Measurements from ENCODE around the gene IL22RA2.
"Not testable (repeated sequence)": the region's sequence is repeated elsewhere in the genome, so short reads cannot be mapped to it uniquely, and the experiment has no call there.

IL22RA2 gene, protein sequence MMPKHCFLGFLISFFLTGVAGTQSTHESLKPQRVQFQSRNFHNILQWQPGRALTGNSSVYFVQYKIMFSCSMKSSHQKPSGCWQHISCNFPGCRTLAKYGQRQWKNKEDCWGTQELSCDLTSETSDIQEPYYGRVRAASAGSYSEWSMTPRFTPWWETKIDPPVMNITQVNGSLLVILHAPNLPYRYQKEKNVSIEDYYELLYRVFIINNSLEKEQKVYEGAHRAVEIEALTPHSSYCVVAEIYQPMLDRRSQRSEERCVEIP

GRCh38 chr6:137173501-137173900, at the start of gene IL22RA2:
Gene IL22RA2, minus strand, starts transcription at chr6:137173644. Its CDS starts 11,895 bp downstream, at chr6:137161749.
- FAIRE-seq = no peak

DNA sequence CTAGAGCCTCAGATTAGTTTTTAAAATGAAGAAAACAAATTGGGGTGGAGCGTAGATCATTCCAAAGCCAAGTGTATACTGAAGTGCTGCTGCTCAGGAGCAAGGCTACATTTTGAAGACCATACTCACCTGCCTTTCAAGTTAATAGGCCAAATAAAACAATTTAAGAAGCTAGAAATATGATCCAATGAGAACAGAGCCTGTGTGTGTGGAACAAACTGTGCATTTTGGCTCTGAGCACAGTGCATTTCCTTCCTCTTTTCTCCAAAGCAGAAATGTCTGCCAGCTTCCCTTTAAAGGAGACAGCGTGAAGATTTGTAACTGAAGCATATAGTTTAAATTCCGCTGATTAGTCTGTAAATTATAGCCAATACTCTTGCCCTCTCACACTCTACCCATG, 48.9 kb upstream of the IL22RA2 start:
- no peak for FAIRE-seq

DNA sequence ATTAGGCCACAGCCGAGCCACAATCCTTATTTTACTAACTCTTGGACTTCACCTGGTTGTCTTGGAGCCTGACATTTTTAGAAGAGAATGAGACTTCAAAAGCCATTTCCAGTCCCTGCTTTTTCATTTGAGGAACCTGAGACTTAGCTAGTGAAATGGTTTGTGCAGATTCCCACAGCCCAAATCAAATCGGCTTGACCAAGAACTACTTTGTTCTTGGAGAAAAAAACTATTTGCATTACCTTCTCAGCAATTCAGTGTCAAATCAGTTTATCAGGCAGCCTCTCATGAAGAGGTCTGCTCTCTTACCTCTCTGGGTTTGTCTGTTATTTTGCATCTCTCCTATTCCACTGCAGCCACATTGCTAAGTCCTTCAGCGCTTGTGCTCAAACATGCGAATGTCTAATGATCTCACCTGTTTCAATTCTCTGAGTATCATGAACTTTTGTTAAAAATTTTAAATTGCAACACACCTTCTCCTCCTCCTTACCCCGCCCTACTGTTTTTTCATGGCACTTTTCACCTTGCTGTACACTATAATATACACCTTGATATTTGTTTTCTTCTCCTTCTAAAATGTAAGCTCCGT, 46.3 kb upstream of the IL22RA2 start:
- no peak for FAIRE-seq

- FAIRE-seq = no peak
Observed at GRCh38 chr6:137218917-137219663, 45.6 kb upstream of the IL22RA2 start, which contains the start of gene IFNGR1. Gene IFNGR1, minus strand, starts transcription at chr6:137219385. Its CDS starts 58 bp downstream, at chr6:137219327.

- no peak for FAIRE-seq
Observed at GRCh38 chr6:137218473-137218916, 45.1 kb upstream of the IL22RA2 start.

DNA sequence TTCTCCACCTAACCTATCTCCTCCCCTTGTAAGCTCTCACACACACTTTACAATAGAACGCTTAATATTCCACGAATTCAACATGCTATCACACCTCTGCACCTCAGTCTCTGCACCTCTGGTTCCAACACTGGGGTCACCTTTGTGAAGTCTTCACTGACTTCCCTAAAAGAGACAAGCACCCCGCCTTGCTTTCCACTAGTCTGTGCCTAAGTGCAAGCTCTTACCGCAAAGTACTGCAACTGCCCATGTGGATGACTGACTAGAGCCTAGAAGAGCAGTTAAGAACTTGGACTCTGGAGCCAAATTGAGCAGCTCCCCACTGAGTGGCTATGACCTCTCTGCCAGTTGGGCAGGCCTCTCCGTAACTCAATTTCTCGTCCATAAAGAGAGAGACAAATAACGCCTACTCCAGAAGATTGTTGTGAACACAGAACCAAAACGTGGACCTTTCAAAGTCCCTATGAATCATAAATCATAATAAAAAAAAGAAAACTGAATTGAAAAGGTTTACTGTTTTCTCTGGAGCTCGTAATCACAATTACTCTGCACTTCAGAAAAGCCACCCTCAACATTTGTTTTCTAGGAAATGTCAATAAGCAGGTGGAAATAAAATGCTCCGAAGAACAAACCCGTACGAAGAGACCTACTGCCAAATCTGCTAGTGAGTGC, 44.5 kb upstream of the IL22RA2 start:
- FAIRE-seq = no peak

- no peak for FAIRE-seq
Observed at GRCh38 chr6:137216875-137217553, 43.6 kb upstream of the IL22RA2 start.

- FAIRE-seq = no peak
Observed at GRCh38 chr6:137216106-137216505, 42.7 kb upstream of the IL22RA2 start.

DNA sequence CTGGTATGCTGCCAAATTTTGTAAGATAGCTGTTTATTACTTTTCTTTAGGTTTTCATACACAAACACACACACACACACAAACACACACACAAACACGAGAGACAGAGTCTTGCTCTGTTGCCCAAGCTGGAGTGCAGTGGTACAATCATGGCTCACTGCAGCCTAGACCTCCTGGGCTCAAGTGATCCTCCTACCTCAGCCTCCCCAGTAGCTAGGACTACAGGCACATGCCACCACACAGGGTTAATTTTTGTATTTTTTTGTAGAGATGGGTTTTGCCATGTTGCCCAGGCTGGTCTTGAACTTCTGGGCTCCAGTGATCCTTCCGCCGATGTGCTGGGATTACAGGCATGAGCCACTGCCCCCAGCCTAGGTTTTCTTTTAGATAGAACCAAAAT, 42.2 kb upstream of the IL22RA2 start:
- FAIRE-seq = not testable (repeated sequence)

DNA sequence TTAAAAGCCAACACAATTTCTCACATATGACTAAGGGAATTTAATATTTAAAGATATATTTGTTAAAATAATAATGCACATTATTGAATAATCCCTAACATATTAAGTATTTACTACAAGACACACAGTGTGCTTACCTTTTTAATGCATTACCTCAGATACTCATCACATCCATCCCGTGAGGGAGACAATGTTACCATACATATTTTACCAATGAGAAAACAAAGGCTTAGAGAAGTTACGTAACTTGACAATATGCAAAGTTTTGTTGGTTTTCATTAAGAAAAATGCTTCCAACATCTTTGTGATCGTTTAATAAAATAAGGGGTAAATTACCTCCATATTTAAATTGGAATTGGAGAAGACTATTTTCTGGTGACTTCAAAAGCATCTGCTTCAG, 41.5 kb upstream of the IL22RA2 start:
- no peak for FAIRE-seq

DNA sequence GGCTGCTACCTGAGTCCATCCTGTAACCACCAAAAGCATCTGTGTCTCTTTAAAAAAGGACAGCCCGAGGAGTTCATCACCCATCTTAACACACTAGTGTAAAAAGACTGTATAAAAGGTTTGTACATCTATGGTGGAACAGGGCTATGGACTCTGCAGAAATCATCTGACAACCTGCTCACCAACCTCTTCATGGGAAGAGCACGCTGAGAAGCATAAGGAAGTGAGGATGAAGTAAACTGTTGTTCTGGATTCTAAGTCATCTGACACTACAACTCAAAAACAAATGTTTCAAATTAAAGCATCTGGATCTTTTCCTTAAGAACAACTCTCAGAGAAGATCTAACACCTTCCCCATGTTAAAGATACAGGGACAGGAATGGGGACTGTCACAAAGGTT, 40.4 kb upstream of the IL22RA2 start:
- no peak for FAIRE-seq

GRCh38 chr6:137213331-137213740, 39.9 kb upstream of the IL22RA2 start:
- FAIRE-seq = no peak

DNA sequence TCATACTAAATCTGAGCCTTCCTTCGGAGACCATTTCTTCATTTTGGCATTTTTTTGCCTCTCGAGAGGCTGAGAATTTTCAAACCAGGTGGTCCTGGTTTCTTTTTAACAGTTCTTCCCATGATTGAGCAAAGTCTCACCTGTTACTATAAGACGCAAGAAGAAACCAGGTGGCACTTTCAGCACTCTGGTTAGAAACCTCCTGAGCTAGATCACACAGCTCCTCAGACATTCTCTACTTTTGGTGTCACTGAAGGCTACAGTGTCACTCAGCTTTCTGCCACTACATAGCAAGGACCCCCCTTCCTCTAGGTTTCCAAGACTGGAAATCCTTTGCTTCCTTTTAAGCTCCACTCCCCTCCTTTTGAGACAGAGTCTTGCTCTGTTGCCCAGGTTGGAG, 38.5 kb upstream of the IL22RA2 start:
- no peak for FAIRE-seq

DNA sequence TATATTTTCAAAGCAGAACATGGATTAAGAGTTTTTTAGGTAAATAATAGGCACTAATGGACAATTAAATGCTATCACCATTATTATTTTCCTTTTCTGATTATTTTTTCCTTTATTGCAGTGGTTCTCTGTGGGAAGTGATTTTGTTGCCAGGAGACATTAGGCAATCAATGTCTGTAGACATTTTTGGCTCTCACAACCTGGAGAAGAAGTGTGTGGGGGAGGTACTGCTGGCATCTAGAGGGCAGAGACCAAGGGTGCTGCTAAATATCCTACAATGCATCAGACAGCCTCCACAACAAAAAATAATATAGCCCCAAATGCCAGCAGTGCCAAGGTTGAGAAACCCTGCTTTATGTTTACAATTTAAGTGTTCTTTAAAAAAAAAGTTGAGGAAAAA, 37.5 kb upstream of the IL22RA2 start:
- FAIRE-seq = no peak

DNA sequence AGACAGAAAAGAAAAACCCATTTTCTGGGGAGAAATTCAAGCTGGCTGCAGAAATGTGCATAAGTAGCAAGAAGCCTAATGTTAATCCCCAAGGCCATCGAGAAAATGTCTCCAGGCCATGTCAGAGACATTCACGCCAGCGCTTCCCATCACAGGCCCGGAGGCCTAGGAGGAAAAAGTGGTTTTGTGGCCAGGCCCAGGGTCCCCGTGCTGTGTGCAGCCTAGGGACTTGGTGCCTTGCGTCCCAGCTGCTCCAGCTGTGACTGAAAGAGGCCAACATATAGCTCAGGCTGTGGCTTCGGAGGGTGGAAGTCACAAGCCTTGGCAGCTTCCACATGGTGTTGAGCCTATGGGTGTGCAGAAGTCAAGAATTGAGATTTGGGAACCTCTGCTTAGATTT, 34.8 kb upstream of the IL22RA2 start:
- FAIRE-seq = no peak

GRCh38 chr6:137207457-137207856, 34.0 kb upstream of the IL22RA2 start:
- FAIRE-seq = not testable (repeated sequence)

DNA sequence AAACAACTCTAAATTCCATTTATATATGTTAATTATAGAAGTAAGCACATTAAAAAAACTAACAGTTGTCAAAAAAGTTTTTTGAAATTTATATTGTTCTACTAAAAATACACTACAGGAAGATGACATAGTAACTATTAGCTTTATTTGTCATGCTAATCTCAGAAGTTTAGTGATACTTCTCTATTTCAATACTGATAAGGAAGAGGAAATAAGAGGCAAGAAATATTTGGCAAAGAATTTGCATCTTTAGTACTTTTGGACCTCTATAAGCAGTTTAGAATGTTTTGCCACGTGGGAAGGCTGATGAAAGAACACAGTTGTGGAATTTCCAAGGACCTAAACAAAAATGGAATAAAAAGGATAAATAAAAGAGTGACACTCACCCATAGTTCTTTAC, 33.1 kb upstream of the IL22RA2 start:
- peak; percentile 11 for FAIRE-seq

GRCh38 chr6:137203256-137203655, 29.8 kb upstream of the IL22RA2 start:
- no peak for FAIRE-seq

- FAIRE-seq = peak; percentile 9
Observed at GRCh38 chr6:137202078-137202477, 28.6 kb upstream of the IL22RA2 start.

- FAIRE-seq = no peak
Observed at GRCh38 chr6:137201006-137201405, 27.6 kb upstream of the IL22RA2 start.

DNA sequence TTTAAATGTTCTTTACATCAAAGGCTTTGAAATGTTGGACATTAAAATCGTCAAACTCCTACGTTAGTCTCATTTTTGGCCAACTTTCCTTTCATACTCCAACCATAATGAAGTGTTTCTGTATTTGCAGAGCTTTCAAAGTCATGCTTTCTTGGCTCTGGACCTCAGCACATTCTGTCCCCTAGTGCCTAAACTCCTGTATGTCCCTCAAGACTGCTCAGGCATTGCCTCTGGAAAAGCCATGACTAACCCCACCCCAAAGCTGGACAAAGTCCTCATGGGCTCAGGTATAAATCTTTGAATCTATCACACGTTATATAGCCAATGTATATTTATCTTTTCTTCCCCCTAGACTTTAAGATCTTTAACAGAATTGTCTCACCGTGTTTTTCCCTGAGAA, 26.8 kb upstream of the IL22RA2 start:
- FAIRE-seq = no peak

Data from A204.1 (cell line).